T-helper 2 cell treated with Interferon-gamma antibody and Interleukin-4, amounts not matched to agents 5 μg/mL and 100 μg/mL, for 36 hours (primary cell): ENCODE results near the gene FERMT2.

Experiments used
- DNase-seq: peaks from one replicate; pipeline ENCODE4 v3.0.0; 2021; ENCODE audit warnings: low spot score
- H3K27ac Mint-ChIP-seq: one replicate; pipeline ENCODE4 v1.8.0; 2021; ENCODE audit warnings: mild to moderate bottlenecking, mixed read lengths
- H3K27me3 Mint-ChIP-seq: one replicate; pipeline ENCODE4 v1.8.0; 2021; ENCODE audit warnings: low read depth, mixed read lengths
- H3K36me3 Mint-ChIP-seq: one replicate; pipeline ENCODE4 v1.8.0; 2021; ENCODE audit warnings: low read depth, mixed read lengths
- H3K4me1 Mint-ChIP-seq: one replicate; pipeline ENCODE4 v1.8.0; 2021; ENCODE audit warnings: low read depth, mixed read lengths
- H3K4me3 Mint-ChIP-seq: one replicate; pipeline ENCODE4 v1.8.0; 2022; ENCODE audit warnings: mild to moderate bottlenecking, moderate library complexity, mixed read lengths
- H3K9me3 Mint-ChIP-seq: one replicate; pipeline ENCODE4 v1.8.0; 2021; ENCODE audit warnings: mixed read lengths

FERMT2 gene

DNA sequence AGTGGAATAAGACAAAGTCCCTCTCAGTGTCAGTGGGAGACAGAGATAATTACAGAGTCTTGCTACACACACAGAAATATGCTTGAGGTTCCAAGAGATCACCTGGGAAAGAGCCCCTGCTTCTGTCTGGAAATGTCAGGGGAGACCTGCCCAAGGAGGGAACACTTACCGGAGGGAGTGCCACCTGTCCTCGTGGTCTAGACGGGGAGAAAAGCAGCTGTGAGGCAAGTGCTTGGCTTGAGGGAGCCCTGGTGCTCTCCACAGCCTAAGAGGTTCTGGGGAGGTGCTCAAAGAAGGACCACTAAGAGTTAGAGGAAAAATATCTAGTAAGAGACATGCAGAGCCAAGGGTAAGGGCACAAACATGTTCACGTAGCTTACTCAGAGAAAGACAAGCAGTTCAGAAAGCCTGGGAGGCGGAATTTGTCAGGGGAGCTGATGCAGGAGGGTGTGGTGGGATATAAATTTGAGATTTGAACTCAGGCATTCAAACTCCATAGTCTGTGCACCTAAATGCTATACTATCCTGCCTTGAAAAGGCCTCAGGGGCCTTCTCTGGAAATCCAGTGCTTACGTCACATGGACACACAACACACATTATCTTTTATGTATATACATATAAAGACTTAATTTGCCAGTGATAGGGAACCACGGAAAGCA is 121.2 kb downstream of the FERMT2 start:
- Mint-ChIP-seq H3K4me3 (no peak overlapping the region), H3K27ac (no peak overlapping the region), H3K27me3 (peaks cover 15% of the 10 kb centered on the region), H3K36me3 (no peaks in the 10 kb centered on the region), H3K4me1 (peaks cover 2% of the 10 kb centered on the region), H3K9me3 (no peaks in the 10 kb centered on the region)
- DNase-seq: no peak

DNA sequence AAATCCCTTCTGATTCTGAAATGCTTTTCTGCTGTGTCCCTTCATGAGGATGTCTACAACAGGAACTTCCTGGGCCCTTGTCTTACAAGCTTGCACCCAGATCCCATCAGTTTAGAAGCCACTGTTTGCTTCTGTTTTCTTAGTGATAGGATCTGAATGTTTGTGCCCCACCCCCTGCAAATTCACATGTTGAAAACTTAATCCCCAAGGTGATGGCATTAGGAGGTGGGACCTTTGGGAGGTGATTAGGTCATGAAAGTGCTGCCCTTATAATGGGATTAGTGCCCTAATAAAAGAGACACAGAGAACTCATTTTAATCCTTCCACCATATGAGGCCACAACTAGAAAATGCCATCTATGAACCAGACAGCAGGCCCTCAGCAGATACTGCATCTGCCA is 123.4 kb downstream of the FERMT2 start:
- no peak overlapping the region for H3K27ac Mint-ChIP-seq
- H3K27me3 Mint-ChIP-seq: peaks cover 13% of the 10 kb centered on the region
- peaks cover 3% of the 10 kb centered on the region for H3K4me1 Mint-ChIP-seq
- no peaks in the 10 kb centered on the region for H3K9me3 Mint-ChIP-seq
- no peak overlapping the region for H3K4me3 Mint-ChIP-seq
- H3K36me3 Mint-ChIP-seq: no peaks in the 10 kb centered on the region
- no peak for DNase-seq

DNA sequence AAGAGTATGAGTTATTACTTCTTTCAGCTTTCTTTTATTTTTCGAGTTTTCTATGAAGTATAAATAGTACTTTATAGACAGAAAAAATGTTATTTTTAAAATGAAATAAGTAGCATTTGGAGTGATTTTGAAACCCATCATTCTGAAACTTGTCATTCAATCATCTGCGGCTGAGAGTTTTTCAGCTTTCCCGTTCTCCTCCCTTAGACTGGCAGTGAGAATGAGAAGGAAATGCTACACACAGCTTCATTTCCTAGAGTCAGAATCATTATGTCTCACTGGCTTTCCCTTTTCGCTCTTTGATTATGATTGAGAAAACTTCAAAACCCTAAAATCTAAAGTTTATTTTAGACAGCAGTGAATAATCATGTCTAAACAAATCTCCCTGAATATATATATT is 125.8 kb downstream of the FERMT2 start:
- DNase-seq: no peak
- H3K4me3 Mint-ChIP-seq: no peak overlapping the region
- H3K4me1 Mint-ChIP-seq: peaks cover 3% of the 10 kb centered on the region
- no peaks in the 10 kb centered on the region for H3K36me3 Mint-ChIP-seq
- no peak overlapping the region for H3K27ac Mint-ChIP-seq
- no peaks in the 10 kb centered on the region for H3K9me3 Mint-ChIP-seq
- H3K27me3 Mint-ChIP-seq: peaks cover 12% of the 10 kb centered on the region

DNA sequence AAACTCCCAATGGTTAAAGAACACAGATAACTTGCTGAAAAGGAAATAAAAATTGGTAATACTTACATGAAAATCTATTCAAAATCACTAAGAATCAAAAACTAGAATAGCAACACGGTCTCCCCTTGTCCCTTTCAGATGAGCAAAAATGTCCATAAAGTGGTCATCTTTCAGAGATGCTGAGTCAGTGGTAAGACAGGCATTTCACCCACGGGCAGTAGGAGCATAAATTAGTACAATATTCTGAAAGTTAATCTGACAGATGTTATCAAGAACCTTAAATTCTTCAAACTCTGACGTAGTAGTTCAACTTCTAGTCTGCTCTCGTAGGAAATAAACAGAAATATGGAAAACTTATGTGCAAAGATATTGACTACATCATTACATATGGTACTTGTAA is 126.4 kb downstream of the FERMT2 start:
- no peaks in the 10 kb centered on the region for H3K9me3 Mint-ChIP-seq
- no peak for DNase-seq
- peaks cover 12% of the 10 kb centered on the region for H3K27me3 Mint-ChIP-seq

DNA sequence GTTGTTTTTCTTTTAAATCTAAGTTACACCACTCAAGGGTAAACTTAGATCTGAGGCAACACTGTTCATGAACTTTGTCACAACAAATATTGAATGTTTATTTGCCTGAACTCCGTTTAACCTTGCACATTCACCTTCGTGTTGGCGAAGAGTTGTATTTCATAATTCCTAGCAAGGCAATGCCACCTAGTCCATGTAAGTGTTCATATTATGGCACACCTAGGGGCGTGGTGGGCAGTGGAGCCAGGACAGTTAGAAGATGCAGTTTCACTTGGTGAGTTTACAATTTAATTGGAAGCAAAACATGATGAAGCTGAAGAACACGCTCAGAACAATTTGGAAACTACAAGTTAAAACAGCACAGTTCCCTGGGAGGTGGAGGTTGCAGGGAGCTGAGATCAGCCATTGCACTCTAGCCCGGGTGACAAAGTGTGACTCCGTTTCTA is 129.0 kb downstream of the FERMT2 start:
- peaks cover 3% of the 10 kb centered on the region for H3K4me1 Mint-ChIP-seq
- no peak overlapping the region for H3K27ac Mint-ChIP-seq
- no peaks in the 10 kb centered on the region for H3K36me3 Mint-ChIP-seq
- no peak for DNase-seq
- H3K27me3 Mint-ChIP-seq: peaks cover 17% of the 10 kb centered on the region
- H3K4me3 Mint-ChIP-seq: no peak overlapping the region
- H3K9me3 Mint-ChIP-seq: no peaks in the 10 kb centered on the region

More for the DNA sequence above, 126.4 kb downstream of the FERMT2 start:
- Mint-ChIP-seq H3K4me1 (peaks cover 3% of the 10 kb centered on the region), H3K4me3 (no peak overlapping the region), H3K36me3 (no peaks in the 10 kb centered on the region), H3K27ac (no peak overlapping the region)

DNA sequence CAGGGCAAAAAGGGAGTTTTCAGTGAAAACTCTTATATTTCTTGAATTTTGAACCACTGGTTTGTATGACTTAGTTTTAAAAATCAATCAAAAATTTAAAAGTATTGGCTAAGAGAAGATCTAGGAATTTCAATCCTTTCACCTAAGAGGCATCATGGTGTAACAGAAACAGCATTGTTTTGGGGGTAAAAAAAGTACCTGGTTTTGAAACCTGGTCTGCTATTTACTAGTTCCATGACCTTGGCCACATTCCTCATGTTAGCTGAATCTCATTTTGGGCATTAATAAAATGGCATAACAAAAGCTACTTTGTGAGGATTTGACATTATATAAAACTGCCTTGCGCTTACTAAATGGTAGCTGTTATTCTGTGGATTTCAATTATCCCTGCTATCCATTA is 142.7 kb downstream of the FERMT2 start:
- no peaks in the 10 kb centered on the region for H3K36me3 Mint-ChIP-seq
- no peaks in the 10 kb centered on the region for H3K4me1 Mint-ChIP-seq
- no peak for DNase-seq
- no peak overlapping the region for H3K27ac Mint-ChIP-seq
- no peaks in the 10 kb centered on the region for H3K9me3 Mint-ChIP-seq
- peaks cover 2% of the 10 kb centered on the region for H3K27me3 Mint-ChIP-seq
- no peak overlapping the region for H3K4me3 Mint-ChIP-seq
